ENCODE results near the gene PSPC1. TPM values are rescaled to one million over a fixed set of nuclear protein-coding genes. Genes with fewer than 3 reads are reported as not detected.

PSPC1 gene
- polyA plus RNA-seq, 1 donor from 2014 or later: 166 TPM

GRCh38 chr13:19818223-19818842 is 35.6 kb upstream of the PSPC1 start:
- Histone ChIP-seq H3K27me3 (ENCODE audit: insufficient read depth, low read depth, low read length) (no peaks in the 10 kb centered on the region), H3K9me2 (ENCODE audit: insufficient read depth, low read length) (no peaks in the 10 kb centered on the region), H3K9ac (ENCODE audit: low read length) (no peak overlapping the region), H3K4me2 (ENCODE audit: low read length) (no peak overlapping the region), H3K36me3 (ENCODE audit: insufficient read depth, low read length) (no peaks in the 10 kb centered on the region), H3F3A (ENCODE audit: insufficient read depth, low read length, poor library complexity, severe bottlenecking) (no peaks in the 10 kb centered on the region), H3K27ac (ENCODE audit: low read length) (no peak overlapping the region), H3K9me3 (ENCODE audit: low read length) (peaks cover 3% of the 10 kb centered on the region), H3K4me3 (ENCODE audit: low read length) (no peak overlapping the region), H3K79me2 (replicated peaks; ENCODE audit: insufficient read depth, low read length) (no peaks in the 10 kb centered on the region), H2AFZ (ENCODE audit: low read depth, low read length) (no peak overlapping the region), H4K20me1 (ENCODE audit: insufficient read depth) (no peaks in the 10 kb centered on the region)
- TF ChIP-seq MXI1 (conservative IDR thresholded peaks at IDR 0.05; ENCODE audit: poor library complexity, severe bottlenecking) (no peak), RAD21 (conservative IDR thresholded peaks at IDR 0.05) (no peak), POLR2AphosphoS5 (IDR thresholded peaks at IDR 0.05) (no peak), REST (IDR thresholded peaks at IDR 0.05; ENCODE audit: borderline replicate concordance) (no peak), EP300 (conservative IDR thresholded peaks at IDR 0.05; ENCODE audit: poor library complexity, severe bottlenecking) (no peak), SMC3 (conservative IDR thresholded peaks at IDR 0.05; ENCODE audit: poor library complexity) (no peak), EZH2 (IDR thresholded peaks at IDR 0.05; ENCODE audit: borderline replicate concordance, insufficient read depth, low read length, poor library complexity, severe bottlenecking) (no peak), CTCF (IDR thresholded peaks at IDR 0.05; ENCODE audit: poor library complexity, severe bottlenecking) (no peak), TAF1 (IDR thresholded peaks at IDR 0.05; ENCODE audit: low read depth) (no peak)

- Histone ChIP-seq H3K9me3 (ENCODE audit: low read length) (peaks cover 3% of the 10 kb centered on the region), H3K36me3 (ENCODE audit: insufficient read depth, low read length) (no peaks in the 10 kb centered on the region), H3K4me3 (ENCODE audit: low read length) (no peak overlapping the region), H3K27me3 (ENCODE audit: insufficient read depth, low read depth, low read length) (no peaks in the 10 kb centered on the region), H3K27ac (ENCODE audit: low read length) (no peak overlapping the region), H3F3A (ENCODE audit: insufficient read depth, low read length, poor library complexity, severe bottlenecking) (no peaks in the 10 kb centered on the region), H3K9ac (ENCODE audit: low read length) (no peak overlapping the region), H3K79me2 (replicated peaks; ENCODE audit: insufficient read depth, low read length) (no peaks in the 10 kb centered on the region), H4K20me1 (ENCODE audit: insufficient read depth) (no peaks in the 10 kb centered on the region), H2AFZ (ENCODE audit: low read depth, low read length) (no peak overlapping the region), H3K4me2 (ENCODE audit: low read length) (no peak overlapping the region), H3K9me2 (ENCODE audit: insufficient read depth, low read length) (no peaks in the 10 kb centered on the region)
- TF ChIP-seq TAF1 (IDR thresholded peaks at IDR 0.05; ENCODE audit: low read depth) (no peak), POLR2AphosphoS5 (IDR thresholded peaks at IDR 0.05) (no peak), REST (IDR thresholded peaks at IDR 0.05; ENCODE audit: borderline replicate concordance) (no peak), EP300 (conservative IDR thresholded peaks at IDR 0.05; ENCODE audit: poor library complexity, severe bottlenecking) (no peak), RAD21 (conservative IDR thresholded peaks at IDR 0.05) (no peak), EZH2 (IDR thresholded peaks at IDR 0.05; ENCODE audit: borderline replicate concordance, insufficient read depth, low read length, poor library complexity, severe bottlenecking) (no peak), MXI1 (conservative IDR thresholded peaks at IDR 0.05; ENCODE audit: poor library complexity, severe bottlenecking) (no peak), SMC3 (conservative IDR thresholded peaks at IDR 0.05; ENCODE audit: poor library complexity) (no peak), CTCF (IDR thresholded peaks at IDR 0.05; ENCODE audit: poor library complexity, severe bottlenecking) (no peak)
These were observed 34.9 kb upstream of the PSPC1 start for GRCh38 chr13:19817510-19818158.
